Measurements from ENCODE around the gene FAM83C.

DNA sequence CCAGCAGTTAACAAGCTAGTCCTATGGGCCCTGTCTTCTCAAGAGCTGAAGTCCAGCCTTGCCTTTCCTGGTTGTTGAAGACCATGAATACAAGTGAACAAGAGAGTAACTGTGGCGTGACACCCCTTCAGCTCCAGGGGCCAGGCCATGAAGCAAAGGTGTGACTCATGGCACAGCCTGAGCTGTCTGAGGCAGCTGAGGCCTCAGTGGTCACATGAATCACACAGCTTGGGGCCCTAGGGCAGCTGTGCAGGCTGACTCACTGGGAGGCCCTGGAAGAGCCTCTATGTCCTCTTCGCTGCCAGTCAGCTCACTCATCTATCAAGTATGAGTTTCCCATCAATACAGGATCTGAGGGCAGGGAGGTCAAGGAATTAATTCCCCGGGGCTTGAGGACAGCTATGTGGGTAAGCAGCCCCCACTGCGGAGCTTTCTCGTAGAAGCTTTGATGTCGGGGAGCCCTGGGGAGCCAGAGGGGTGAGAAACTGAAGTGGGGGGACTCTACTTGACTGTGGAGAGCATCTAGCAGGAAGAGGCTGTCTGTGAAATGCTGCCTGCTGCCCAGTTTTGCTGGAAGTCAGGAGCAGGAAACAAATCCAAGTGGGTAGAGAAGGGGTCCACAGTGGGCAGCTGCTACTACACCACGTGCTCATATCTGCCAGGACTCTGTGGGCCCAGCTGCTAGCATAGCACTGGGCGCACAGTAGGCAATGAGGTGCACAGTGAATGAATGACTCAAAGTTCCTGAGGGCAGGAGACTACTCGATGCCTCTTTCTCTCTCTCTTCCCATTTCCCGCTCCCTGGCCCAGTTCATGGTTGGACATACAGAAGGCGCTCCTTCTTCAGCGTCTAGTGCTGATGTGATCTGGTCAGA is 13.7 kb upstream of the FAM83C start:
- TF ChIP-seq EZH2 (IDR thresholded peaks at IDR 0.05) = no peak
- TF ChIP-seq, protein P1, sequence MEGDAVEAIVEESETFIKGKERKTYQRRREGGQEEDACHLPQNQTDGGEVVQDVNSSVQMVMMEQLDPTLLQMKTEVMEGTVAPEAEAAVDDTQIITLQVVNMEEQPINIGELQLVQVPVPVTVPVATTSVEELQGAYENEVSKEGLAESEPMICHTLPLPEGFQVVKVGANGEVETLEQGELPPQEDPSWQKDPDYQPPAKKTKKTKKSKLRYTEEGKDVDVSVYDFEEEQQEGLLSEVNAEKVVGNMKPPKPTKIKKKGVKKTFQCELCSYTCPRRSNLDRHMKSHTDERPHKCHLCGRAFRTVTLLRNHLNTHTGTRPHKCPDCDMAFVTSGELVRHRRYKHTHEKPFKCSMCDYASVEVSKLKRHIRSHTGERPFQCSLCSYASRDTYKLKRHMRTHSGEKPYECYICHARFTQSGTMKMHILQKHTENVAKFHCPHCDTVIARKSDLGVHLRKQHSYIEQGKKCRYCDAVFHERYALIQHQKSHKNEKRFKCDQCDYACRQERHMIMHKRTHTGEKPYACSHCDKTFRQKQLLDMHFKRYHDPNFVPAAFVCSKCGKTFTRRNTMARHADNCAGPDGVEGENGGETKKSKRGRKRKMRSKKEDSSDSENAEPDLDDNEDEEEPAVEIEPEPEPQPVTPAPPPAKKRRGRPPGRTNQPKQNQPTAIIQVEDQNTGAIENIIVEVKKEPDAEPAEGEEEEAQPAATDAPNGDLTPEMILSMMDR (IDR thresholded peaks at IDR 0.05) = no peak
- no peak for TF ChIP-seq EZH2phosphoT487 (IDR thresholded peaks at IDR 0.05)
